ENCODE results near the gene EPS8L1. TPM values are rescaled to one million over a fixed set of nuclear protein-coding genes. Genes with fewer than 3 reads are reported as not detected.

The EPS8L1 gene
- total and polyA plus RNA-seq, 7 donors = 0.28 to 77.8 (median 37.1) TPM; not detected in 3

DNA sequence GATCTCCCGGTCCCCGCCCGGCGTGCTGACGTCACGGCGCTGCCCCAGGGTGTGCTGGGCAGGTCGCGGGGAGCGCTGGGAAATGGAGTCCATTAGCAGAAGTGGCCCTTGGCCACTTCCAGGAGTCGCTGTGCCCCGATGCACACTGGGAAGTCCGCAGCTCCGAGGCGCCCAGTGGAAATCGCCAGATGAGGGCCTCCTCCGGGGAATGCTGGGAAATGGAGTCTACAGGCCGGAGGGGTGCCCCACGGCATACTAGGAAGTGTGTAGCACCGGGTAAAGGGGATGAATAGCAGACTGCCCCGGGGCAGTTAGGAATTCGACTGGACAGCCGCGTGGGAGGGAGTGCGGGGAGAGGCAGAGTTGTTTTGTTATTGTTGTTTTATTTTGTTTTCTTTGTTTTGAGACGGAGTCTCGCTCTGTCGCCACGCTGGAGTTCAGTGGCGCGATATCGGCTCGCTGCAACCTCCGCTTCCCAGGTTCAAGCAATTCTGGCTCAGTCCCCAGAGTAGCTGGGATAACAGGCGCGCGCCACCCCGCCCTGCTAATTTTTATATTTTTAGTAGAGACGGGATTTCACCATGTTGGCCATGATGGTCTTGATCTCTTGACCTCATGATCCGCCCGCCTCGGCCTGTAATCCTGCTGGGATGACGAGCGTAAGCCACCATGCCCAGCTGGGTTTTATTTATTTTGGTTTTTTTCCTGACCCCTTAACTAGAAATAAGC is 42.2 kb downstream of the EPS8L1 start:
- intact Hi-C loops (cut with DNase I) = loop anchor here (5.0 to 10.0 kb wide), 4 partner anchors 537 to 1251 kb away; partner anchors contain the start of genes LENG9, MYADM, TSEN34 and U2AF2
- peak; percentile 100 for DNase-seq
- TF ChIP-seq POLR2A (IDR thresholded peaks at IDR 0.05) = no peak
- peak; percentile 12 to 92 (median 56) for TF ChIP-seq POLR2AphosphoS5 (IDR thresholded peaks at IDR 0.05)
- peak in 1 of 4 donors; percentile 90 for TF ChIP-seq EP300 (IDR thresholded peaks at IDR 0.05)
- peaks cover 0 to 48% (median 39%) of the 10 kb centered on the region in 4 donors for H3K4me1 ChIP-seq
- no peaks in the 10 kb centered on the region for H3K36me3 ChIP-seq
- H3K27me3 ChIP-seq = no peaks in the 10 kb centered on the region
- H3K9me3 ChIP-seq = no peaks in the 10 kb centered on the region
- H3K4me3 ChIP-seq = peak overlapping the region; percentile 38 to 96 (median 86)
- WGBS, 2 donors = 0 to 1% methylated on average over 44 of the region's 44 CpGs
- peak overlapping the region; percentile 95 to 99 (median 98) for H3K27ac ChIP-seq

DNA sequence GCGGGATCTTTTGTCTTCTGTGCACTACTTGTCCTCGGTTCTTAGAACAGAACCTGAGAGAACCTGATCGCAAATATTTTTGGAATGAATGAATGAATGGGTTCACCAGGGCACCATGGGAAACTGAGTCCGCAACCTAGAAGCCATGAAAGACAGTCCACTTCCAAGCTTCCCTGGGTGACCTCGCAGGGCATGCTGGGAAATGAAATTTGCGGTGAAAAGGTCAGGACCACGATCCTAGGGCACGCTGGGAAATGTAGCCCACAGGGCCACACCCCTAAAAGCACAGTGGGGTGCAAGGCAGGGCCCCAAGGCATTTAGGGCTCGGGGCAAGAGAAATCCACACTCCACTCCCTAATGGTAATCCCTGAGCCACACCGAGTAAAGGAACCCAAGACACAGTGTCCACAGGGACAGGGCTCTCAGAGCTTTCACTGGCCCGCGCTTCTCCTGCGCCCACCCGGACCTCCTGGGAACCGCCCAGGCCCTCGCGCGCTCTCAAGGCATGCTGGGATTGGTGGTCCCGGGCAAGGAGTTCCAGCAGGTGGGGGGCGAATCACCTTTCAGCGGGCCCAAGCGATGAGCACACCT is 42.8 kb downstream of the EPS8L1 start:
- no peak for DNase-seq
- peak overlapping the region; percentile 38 to 96 (median 86) for H3K4me3 ChIP-seq
- H3K4me1 ChIP-seq = peaks cover 0 to 41% (median 33%) of the 10 kb centered on the region in 4 donors
- TF ChIP-seq EP300 (IDR thresholded peaks at IDR 0.05) = no peak
- TF ChIP-seq POLR2AphosphoS5 (IDR thresholded peaks at IDR 0.05) = no peak
- TF ChIP-seq POLR2A (IDR thresholded peaks at IDR 0.05) = no peak
- TF ChIP-seq, protein P1, sequence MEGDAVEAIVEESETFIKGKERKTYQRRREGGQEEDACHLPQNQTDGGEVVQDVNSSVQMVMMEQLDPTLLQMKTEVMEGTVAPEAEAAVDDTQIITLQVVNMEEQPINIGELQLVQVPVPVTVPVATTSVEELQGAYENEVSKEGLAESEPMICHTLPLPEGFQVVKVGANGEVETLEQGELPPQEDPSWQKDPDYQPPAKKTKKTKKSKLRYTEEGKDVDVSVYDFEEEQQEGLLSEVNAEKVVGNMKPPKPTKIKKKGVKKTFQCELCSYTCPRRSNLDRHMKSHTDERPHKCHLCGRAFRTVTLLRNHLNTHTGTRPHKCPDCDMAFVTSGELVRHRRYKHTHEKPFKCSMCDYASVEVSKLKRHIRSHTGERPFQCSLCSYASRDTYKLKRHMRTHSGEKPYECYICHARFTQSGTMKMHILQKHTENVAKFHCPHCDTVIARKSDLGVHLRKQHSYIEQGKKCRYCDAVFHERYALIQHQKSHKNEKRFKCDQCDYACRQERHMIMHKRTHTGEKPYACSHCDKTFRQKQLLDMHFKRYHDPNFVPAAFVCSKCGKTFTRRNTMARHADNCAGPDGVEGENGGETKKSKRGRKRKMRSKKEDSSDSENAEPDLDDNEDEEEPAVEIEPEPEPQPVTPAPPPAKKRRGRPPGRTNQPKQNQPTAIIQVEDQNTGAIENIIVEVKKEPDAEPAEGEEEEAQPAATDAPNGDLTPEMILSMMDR (IDR thresholded peaks at IDR 0.05) = no peak
- intact Hi-C loops (cut with DNase I) = loop anchor here (5.0 to 10.0 kb wide), 4 partner anchors 536 to 1251 kb away; partner anchors contain the start of genes LENG9, MYADM, TSEN34 and U2AF2
- WGBS, 2 donors = 23 to 43% methylated on average over 22 of the region's 22 CpGs
- peaks cover 0 to 3% (median 0%) of the 10 kb centered on the region in 3 donors for H3K27me3 ChIP-seq
- no peaks in the 10 kb centered on the region for H3K36me3 ChIP-seq
- peak overlapping the region; percentile 95 to 99 (median 98) for H3K27ac ChIP-seq
- no peaks in the 10 kb centered on the region for H3K9me3 ChIP-seq

- no peaks in the 10 kb centered on the region for H3K36me3 ChIP-seq
- DNase-seq = no peak
- 81 to 86% methylated on average over 14 of the region's 14 CpGs for WGBS, 2 donors
- intact Hi-C loops (cut with DNase I) = loop anchor here (5.0 to 10.0 kb wide), 4 partner anchors 536 to 1252 kb away; partner anchors contain the start of genes LENG9, MYADM, TSEN34 and U2AF2
- no peak overlapping the region for H3K27ac ChIP-seq
- H3K9me3 ChIP-seq = no peaks in the 10 kb centered on the region
- no peak overlapping the region for H3K4me3 ChIP-seq
- H3K27me3 ChIP-seq = peaks cover 0 to 8% (median 0%) of the 10 kb centered on the region in 3 donors
- H3K4me1 ChIP-seq = peaks cover 0 to 35% (median 29%) of the 10 kb centered on the region in 4 donors
- TF ChIP-seq, protein P1 (IDR thresholded peaks at IDR 0.05) = no peak
- TF ChIP-seq POLR2A (IDR thresholded peaks at IDR 0.05) = no peak
- TF ChIP-seq POLR2AphosphoS5 (IDR thresholded peaks at IDR 0.05) = no peak
- no peak for TF ChIP-seq EP300 (IDR thresholded peaks at IDR 0.05)
Measured at GRCh38 chr19:55119053-55119452, 43.4 kb downstream of the EPS8L1 start.

DNA sequence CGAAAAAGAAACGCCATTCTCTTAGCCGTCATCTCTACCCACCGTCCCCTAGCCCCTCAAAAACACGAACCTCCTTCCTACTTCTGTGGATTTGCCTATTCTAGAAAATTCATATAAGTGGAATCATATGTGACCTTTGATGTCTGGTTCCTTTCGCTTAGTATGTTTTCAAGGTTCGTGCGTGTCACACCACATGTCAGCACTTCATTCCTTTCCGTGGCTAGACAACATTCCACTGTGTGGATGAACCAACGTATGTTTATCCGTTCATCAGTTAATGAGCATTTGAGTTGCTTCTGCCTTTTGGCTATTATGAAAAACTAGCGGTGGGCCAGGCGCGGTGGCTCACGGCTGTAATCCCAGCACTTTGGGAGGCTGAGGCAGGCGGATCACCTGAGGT is 55.8 kb downstream of the EPS8L1 start:
- DNase-seq = no peak

More for the DNA sequence above, 55.8 kb downstream of the EPS8L1 start:
- intact Hi-C loops (cut with DNase I) = no loop called here
- H3K27ac ChIP-seq = no peak overlapping the region
- no peaks in the 10 kb centered on the region for H3K9me3 ChIP-seq
- H3K27me3 ChIP-seq = peaks cover 7 to 71% (median 19%) of the 10 kb centered on the region in 3 donors
- no peaks in the 10 kb centered on the region for H3K36me3 ChIP-seq
- no peaks in the 10 kb centered on the region for H3K4me1 ChIP-seq
- H3K4me3 ChIP-seq = no peak overlapping the region
- TF ChIP-seq, protein P1 (IDR thresholded peaks at IDR 0.05) = no peak
- no peak for TF ChIP-seq POLR2AphosphoS5 (IDR thresholded peaks at IDR 0.05)
- WGBS, 2 donors = 87 to 89% methylated on average over 16 of the region's 16 CpGs
